H1 (cell line): ENCODE data around the gene FGF1.

Experiments
- EZH2 ChIP-seq: fragments of 200-600 bp; sonication (generic); IDR thresholded peaks from 2 replicates; pipeline ENCODE4 v1.7.1; 2012; ENCODE audit warnings: low read depth, mild to moderate bottlenecking, moderate library complexity, low read length, inconsistent platforms; ENCODE audit not compliant: severe bottlenecking
- POLR2A ChIP-seq, 2 experiments: IDR thresholded peaks; 1 replicate in 1 of 2; 2 replicates in 1 of 2; pipeline ENCODE4 v1.6.1; 2011; ENCODE audit warnings: low read depth in 2 of 2, low read length in 2 of 2, mild to moderate bottlenecking in 2 of 2; ENCODE audit errors: control extremely low read depth in 1 of 2

DNA sequence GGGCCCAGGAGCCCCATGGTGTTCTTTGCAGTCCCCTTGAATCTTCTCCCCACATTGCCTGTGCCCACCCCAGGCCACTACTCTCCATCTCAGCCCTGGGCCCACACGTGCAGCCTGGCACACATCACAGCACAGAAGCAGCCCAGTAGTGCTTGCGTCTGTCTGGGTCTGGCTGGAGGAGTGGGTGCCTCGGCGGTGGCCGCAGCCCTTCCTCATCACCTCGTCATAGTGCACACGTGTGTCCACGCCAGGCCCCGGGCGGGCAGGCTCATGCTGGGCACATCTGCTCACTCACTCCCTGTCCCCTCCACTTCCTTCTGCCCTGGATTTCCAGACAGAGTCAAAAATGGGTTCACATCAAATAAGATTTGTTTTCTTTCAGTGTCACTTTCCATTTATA, 33.3 kb downstream of the FGF1 start:
- TF ChIP-seq EZH2 (no peak), POLR2A (IDR thresholded peaks at IDR 0.05; ENCODE audit: control extremely low read depth in 1 of 2, low read depth in 2 of 2, low read length in 2 of 2) (no peak)
